DMS114 treated with DMSO at 0.1 percent for 48 hours (cell line): ENCODE data around the gene CATSPER4.
A peak's percentile ranks its signal among the peaks of the same experiment; 100 is the strongest.
"Not testable (repeated sequence)": the region's sequence is repeated elsewhere in the genome, so short reads cannot be mapped to it uniquely, and the experiment has no call there.

Source experiments
- DNase-seq: peaks from one replicate; lab custom pipeline; 2025; ENCODE audit not compliant: unreplicated experiment; lab: John Stamatoyannopoulos, UW

The CATSPER4 gene

DNA sequence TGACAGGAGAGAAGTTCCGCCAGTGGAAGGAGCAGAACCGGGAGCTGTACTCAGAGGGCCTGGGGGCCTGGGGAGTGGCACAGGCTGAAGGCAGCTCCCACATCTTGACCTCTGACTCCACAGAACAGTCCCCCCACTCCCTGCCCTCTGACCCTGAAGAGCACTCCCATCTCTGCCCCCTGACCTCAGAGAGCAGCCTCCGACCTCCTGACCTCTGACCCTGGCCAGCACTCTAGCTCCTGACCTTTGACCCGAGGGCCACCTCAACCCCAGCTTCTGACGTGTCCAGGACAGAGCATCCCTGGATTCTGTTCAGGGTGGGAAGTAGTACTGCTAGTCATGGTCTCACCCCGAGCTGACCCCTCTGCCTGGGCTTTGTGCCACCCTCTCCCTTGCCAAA is 1.1 kb upstream of the CATSPER4 start:
- DNase-seq = no peak

DNA sequence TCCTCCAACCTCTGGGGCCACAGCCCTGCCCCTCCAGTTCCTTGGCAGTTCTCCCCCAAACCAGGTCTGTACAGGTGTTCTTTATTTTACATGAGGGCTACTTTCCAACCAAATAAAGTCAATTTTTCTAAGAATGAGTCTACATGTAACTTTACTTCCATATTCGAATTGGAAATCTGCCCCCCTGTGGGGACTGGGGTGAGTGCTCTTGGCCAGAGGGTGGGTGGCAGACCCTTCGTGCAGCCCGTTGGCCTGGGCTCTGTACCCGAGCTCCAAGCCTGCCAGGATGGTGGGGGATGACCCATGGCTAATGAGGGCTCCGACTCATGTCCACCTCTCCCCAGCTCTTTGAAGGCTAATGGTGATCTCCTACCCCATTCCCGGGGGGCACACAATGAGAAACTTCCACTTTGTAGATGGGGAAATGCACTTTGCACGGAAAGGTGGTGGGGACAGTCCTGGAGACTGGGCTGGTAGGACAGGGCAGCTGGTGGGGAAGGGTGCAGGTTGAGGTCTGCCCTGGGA is 589 bp upstream of the CATSPER4 start:
- no peak for DNase-seq

DNA sequence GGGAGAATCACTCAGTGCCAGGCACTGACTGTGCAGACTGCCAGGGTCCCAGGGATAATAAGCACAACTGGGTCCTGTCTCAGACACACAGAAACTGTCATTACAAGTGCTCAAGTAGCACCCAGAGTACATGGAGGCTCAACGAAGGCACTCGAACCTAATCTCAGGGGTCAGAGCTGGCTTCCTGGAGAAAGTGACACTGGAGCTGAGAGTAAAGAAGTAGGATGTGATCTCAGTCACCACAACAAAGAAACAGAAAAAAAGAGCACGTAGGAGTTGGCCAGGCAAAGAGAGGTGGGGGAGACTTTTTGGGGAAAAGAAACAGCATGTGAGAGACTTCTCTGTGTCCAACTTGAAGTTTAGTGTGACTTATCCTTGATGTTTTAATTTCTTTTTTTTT is 1.3 kb downstream of the CATSPER4 start:
- no peak for DNase-seq

DNA sequence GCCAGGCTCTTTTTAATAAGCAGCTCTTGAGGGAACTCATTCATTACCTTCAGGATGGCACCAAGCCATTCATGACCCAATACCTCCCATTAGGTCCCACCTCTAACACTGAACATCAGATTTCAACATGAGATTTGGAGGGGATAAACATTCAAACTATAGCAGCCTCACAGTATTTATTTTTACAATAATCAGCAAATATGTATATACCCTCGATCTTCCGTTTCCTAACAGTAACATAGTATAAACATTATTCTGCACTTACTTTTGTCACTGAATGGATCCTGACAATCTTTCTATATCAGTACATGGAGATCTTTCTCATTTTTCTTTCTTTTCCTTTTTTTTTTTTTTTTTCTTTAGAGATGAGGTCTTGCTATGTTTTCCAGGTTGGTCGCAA is 5.4 kb downstream of the CATSPER4 start:
- no peak for DNase-seq

DNA sequence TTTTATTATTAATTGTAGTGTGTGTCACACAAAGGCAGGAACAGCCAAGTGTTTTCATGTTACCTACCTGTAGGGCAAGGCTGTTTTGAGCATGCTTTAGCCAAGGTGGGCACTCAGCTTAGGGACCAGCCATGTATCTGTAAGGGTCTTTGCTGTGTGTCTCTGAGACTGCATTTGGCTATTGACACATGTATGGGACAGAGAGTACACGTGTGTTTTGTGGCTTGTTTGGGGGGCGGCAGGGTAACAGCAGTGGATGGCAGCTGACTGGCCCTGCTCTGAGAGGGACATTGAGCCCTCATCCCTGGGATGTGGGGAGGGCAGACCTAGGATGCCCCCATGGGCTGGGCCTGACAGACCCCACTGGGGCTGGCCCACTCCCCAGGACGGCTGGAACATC is 6.9 kb downstream of the CATSPER4 start:
- no peak for DNase-seq

DNA sequence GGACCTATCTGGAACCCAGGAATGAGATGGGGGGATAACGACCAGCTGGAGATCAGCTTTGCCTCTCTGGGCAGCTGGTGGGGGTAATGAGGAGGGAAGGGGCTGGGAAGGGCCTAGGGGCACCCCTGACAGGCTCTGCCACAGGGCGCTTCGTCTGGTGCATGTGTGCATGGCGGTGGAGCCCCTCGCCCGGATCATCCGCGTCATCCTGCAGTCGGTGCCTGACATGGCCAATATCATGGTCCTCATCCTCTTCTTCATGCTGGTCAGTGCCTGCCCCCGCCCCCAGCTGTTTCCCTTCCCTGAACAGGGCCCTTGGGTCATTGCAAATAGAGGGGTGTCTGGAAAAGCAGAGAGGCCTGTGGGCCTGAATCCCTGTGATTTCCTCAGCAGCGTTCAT is 7.4 kb downstream of the CATSPER4 start:
- no peak for DNase-seq

DNA sequence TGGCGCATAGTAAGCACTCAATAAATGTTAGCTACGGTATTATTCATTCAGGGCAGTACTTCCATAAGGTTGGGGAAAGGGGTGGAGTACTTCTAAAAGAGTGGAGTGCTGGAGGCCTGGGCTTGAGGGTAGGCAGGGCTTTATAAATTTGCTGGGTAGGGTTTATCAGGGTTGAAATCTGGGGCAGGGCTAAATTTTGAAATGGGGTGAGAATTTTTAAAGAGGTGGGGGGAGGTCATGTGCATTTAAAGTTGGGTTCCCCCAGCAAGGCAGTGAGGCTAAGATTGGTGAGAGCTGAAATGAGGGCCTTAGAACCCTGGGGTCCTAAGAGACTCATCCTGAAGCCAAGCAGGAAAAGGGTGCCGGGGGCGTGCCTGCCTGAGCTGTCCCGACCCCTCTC is 10.0 kb downstream of the CATSPER4 start:
- no peak for DNase-seq

DNA sequence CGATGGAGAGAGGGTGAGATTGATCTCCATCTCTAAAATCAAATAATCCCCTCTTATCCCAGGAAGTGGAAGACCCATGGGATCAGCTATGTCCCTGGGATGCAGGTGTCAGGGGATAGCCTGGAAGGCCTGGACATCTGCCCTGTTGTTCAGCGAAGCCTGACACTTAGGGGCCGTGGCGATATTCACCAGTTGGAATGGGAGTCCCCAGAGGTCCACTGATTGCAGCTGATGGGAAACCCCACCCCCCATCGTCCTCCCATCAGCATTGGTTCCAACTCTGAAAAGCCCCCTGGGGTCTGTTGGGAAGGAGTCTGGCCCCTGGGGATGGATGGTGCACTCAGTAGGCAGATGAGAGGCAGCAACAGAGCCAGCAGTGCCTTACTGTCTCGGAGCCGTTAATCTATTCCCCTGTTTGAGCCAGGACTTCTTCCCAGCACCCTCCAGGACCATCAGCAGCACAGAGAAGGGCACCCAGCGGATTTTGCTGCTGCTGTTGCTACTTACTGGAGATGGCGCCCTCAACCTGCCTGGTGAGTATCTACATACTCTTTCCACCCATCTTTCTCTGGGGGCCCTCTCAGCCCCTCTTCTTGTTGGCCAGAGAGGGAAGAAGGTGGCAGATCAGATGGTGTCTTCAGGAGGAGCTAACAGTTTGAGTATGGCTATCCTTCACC is 13.4 kb downstream of the CATSPER4 start:
- DNase-seq = no peak

DNA sequence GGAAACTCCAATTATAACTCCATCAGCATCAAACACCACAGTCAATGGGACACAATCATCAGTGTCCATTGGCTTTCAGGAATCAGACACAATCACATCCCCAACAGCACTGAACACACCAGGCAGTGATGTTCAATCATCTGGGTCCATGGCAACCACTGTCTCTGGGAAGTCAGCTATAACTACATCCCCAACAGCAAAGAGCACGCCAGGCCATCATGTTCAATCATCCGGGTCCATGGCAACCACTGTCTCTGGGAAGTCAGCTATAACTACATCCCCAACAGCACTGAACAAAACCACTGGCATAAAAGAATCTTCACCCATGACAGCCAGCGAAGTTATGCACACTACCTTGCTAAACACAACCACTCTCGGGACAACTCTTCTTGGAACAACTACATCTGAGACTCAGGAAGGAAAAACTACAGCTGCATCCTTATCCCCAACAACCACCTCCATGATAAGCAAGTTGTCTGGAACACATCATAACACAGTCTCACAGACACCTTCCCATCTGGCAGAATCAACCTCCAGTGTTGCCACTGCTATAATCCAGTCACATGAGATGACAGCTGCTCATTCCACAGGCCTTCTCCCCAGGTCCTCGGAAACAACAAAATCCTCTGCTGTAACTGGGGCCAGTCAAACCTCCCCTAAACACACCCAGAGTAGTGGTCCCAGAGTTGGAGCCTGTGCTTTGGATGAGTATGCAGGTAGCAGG is 19.9 kb downstream of the CATSPER4 start:
- DNase-seq = no peak

DNA sequence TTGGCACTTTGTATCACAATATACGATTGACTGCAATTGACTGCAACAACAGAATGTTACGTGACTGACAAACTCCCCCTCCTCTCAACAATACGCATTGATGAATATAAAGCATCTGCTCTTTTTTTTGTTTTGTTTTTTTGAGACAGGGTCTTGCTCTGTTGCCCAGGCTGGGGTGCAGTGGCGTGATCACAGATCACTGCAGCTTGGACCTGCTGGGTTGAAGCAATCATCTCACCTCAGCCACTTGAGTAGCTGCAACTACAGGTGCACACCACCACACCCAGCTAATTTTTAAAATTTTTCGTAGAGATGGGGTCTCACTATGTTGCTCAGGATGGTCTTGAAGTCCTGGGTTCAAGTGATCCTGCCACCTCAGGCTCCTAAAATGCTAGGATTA is 22.3 kb downstream of the CATSPER4 start:
- DNase-seq = no peak

DNA sequence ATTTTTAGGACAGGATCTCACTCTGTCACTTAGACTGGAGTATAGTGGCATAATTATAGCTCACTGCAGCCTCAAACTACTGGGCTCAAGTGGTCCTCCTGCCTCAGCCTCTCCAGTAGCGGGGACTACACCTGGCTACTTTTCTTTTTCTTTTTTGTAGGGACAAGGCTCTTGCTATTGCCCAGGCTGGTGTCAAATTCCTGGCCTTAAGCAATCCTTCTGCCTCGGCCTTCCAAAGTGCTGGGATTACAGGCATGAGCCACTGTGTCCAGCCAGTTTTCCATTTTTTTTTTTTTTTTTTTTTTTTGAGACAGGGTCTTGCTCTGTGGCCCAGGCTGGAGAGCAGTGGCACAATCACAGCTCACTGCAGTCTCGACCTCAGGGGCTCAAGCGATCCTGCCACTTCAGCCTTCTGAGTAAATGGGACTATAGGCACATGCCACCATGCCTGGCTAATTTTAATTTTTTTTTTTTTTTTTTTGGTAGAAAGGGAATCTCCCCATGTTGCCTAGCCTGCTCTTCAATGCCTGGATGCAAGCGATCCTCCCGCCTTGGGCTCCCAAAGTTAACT is 23.0 kb downstream of the CATSPER4 start:
- DNase-seq = no peak

DNA sequence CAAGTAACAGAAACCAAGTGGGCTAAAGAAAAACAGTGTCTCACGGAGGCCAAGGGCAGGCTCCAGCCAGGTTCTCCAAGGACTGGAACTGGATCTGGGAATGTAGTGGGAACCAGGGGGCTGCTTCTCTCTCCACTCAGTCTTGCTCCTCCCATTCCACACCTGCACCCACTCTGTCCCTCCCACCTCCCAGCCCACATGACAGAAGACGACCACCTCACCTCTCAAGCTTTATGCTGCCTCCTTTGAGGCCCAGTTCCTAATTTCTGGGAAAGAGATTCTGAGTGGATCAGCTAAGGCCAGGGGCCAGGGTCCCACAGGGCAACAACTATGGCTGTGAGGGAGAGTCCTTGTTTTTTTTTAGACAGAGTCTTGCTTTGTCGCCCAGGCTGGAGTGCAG is 24.8 kb downstream of the CATSPER4 start:
- DNase-seq = no peak

DNA sequence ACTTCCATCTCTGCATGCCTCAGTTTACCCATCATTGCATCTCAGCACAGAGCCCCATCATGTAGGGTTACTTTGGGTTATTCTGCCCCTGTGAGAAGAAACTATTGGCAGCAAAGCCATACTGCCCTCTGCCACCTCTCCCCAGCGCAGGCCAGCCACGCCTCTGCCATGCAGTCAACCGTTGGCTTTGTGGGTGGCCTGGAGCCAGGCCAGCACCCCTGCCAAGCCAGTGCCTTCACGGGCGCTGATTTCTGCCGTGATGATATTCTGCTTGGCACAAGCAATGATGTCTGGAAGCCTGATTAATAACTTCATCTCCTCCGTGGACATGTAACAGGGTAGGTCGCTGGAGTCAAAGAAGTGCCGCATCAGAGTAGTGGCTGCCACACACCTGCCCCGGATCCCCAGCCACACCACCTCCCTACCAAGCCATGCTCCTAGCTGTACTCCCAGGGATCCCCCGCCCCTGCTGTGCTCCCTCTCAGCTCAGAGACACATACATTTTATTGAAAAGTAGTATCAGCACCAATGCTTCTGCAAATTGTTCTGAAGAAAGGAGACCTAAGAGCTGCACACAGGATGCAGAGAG is 28.6 kb downstream of the CATSPER4 start:
- no peak for DNase-seq

DNA sequence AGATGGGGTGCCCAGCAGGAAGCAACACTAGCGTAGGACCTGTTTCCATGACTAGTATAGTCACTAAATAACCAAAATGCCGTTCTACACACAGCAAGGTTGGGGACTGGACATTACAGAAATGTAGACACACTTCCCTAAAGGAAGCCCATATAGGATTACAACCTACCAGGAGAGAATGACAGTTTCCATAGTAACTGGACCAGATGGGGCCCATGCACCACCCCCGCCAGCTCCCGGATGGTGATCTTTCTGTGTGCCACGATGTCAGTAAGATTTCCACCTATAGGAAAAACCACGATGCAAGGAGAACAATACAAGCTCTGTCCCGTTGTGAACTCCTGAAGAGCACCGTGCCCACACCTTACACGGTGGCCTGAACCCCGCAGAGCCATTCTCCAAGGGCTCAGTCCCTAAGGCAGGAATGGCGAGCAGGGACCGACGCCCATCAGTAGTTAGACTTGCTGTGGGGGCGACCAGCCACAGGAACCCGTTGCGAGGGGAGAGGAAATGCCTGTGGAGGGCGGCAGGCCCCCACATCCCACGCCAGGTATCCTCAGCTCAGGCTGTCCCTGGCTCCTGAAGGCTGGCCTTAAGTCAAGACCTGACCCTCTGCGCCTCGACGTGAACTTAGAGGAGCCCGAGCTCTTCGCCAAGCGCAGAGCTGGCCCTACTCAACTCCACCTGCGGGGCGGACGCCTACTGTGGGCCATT is 30.0 kb downstream of the CATSPER4 start:
- no peak for DNase-seq

DNA sequence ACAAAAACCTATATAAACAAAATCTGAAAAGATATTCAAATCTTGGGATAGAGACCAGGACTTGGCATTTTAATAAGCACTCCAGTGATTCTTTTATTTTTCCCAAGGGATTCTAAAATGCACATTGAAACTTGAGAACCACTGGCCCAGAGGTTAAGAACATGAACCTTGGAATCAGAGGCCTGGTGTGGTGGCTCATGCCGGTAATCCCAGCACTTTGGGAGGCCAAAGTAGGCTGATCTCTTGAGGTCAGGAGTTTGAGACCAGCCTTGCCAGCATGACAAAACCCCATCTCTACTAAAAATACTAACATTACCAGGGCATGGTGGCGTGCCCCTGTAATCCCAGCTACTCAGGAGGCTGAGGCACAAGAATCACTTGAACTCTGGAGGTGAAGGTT is 30.7 kb downstream of the CATSPER4 start:
- no peak for DNase-seq

DNA sequence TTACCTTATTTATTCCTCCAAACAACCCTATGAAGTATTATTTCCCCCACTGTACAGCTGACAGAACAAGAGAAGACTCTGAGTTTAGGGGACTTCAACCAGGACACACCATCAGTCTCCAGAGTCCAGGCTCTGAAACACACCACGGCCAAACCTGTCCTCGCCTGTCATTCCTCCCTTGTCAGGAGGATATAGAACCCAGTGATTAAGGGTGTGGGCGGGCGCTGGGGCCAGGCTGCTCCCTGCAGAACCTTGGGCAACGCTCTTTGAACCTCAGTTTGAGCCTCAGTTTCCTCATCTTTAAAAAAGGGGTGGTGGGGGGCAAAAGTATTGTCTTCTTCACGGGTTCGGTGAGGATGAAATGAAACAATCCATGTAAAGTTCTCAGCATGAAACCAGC is 34.2 kb downstream of the CATSPER4 start:
- no peak for DNase-seq

DNA sequence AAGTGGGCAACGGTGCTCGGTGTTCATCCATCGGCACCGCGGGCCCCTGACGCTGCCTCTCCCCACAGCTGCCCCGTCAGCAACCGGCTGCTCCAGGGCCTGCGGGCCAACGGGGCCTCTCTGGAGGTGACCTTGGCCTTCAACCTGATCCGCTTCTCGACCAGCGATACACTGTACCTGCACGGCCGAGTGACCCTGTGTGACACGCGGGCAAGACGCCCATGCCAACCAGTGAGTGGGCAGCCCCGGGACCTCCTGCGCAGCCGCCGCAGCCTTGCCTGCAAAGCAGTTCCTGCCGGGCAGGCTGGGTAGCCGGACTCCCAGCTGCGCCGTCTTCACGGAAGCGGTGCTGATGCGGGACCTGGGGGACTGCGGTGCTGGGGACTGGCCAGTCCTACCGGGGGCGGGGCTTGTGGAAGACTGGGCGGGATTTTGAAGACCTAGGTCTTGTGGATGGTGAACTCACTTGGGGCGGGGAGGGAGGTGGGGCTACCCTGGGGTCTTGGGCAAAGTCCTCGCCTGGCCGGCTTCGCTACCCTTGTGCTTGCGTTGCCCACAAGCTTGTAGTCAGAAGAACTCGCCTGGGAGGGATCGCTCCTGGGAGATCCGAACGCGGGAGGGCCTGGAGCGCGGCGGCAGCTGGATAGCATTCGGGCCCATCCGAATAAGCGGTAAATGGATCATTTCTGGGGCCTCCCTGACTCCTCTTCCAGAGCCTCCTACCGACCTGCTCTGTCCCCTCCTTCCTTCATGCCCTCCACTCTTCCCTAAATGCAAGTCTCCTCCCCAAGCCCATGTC is 34.8 kb downstream of the CATSPER4 start:
- DNase-seq = peak; percentile 43

DNA sequence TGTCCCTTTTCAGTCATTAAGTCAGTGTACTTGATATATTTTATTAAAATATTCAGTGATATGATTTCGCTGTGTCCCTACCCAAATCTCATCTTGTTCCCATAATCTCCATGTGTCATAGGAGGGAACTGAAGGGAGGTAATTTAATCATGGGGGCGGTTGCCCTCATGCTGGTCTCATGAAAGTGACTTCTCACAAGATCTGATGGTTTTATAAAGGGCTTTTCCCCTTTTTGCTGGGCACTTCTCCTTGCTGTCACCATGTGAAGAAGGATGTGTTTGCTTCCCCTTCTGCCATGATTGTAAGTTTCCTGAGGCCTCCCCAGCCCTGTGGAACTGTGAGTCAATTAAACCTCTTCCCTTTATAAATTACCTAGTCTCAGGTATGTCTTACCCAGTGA is 40.3 kb downstream of the CATSPER4 start:
- not testable (repeated sequence) for DNase-seq

DNA sequence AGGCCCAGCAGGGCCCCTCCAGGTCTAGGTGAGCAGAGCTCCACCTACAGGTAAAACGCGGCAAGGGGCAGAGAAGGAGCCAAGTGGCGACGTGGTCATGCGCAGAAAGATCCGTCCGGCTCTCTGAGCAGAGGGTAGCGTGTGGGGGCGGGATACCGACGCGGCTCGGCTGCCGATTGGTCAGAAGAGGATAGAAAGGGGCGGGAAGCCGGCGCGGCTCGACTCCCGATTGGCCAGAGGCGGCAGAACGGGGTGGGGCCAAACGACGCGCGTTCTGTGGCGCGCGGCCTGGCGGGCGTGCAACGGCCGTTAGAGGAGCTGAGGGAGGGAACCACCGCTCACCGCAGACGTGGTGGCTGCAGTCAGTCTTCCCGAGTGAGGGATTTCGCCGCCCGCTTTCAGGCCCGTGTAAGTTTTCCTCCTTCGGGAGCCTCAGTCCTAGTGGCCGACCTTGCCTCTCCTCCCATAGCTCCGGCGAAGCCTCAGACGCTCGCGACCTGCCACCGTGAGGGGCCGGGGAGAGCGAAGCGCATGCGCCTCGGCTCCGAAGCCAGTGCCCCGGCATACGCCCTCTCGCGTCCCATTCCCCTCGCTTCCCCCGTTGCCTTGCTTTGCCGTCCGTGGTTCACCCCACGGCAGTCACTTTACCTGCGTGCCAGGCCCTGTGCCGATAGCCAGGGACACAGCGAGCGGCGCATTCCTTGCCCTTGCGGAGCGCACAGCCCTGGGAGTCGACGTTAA is 43.7 kb downstream of the CATSPER4 start, which contains the start of gene CEP85:
Gene CEP85 (plus strand): TSS at position 298 of the 741 bp plus-strand sequence. CDS start 5,584 bp downstream, outside the sequence.
- peak; percentile 95 for DNase-seq
